ENCODE measurements around the gene VPS13C. TPM values are rescaled to one million over a fixed set of nuclear protein-coding genes. Genes with fewer than 3 reads are reported as not detected.

The VPS13C gene
- polyA plus RNA-seq, 2 of the 4 experiments (the other 2 are of a cell fraction) = 13.2 to 26.5 TPM

DNA sequence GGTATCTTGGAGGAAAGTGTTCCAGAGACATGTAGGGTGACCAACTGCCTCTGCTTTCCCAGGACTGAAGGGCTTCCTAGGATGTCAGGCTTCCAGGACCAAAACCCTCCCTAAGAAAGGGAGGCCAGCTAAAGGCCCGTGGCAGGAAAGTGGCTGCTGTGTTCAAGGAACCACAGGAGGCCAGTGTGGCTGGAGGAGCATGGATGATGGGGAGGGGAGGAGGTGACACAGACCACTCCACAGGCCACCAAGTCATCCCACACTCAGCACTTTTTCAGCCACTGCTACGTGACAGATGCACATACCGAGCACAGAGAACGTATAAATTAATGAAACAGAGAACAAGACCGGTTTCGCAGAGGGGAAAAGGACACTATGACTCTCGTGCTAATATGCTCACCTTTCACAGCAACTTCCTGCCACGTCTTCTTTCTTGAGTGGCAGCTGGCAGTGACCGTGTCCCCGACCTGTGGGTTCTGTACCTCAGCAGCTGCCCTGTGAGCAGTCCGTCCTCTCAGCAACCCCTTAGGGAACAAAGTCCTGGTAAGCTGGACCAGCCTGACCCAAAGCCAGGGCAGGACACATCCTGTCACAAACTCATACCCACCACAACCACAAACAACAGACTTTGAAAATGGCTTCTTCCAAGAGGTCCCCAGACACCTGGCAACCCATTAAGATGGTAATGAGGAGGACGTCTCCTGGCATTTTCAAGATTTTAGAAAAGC is 244.7 kb downstream of the VPS13C start:
- FAIRE-seq = no peak

DNA sequence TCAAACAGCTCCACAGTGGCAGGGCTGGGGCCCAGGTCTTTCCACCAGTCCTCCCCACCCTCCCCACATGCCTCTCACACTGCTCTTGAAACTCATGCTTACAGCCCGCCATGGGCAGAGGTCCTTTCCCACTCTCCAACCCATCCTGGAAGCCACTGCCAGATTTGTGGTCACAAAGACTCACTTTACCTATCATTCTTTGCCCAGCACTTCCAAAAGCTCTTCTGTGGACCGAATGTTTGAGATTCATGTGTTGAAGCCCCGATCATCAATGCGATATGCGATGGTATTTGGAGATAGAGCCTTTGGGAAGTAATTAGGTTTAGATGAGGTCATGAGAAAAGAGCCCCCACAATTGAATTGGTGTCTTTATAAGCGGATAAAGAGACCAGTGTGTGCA is 247.8 kb downstream of the VPS13C start:
- H3K4me3 ChIP-seq = no peak overlapping the region
- H3K27ac ChIP-seq = no peak overlapping the region
- H3K4me2 ChIP-seq = no peak overlapping the region
- no peaks in the 10 kb centered on the region for H3K4me1 ChIP-seq
- FAIRE-seq (no peak), ATAC-seq (no peak), DNase-seq (ENCODE audit: low read depth in 1 of 2, low spot score in 1 of 2) (no peak)
- H3K9me3 ChIP-seq = no peaks in the 10 kb centered on the region
- CTCF ChIA-PET = interaction anchor here (1.5 to 2.0 kb wide), 3 partner anchors 16 to 23 kb away, joined by 5 to 9 read pairs (median 7); no protein-coding TSS in a partner anchor
- TF ChIP-seq HOXB5 (CRISPR knock-in tag; IDR thresholded peaks at IDR 0.05) (no peak), HOXB13 (CRISPR knock-in tag; IDR thresholded peaks at IDR 0.05; ENCODE audit: low read depth) (no peak), CHD2 (IDR thresholded peaks at IDR 0.05; ENCODE audit: low read length, partially characterized antibody) (no peak), FOSB (CRISPR knock-in tag; IDR thresholded peaks at IDR 0.05) (no peak), HEYL (CRISPR knock-in tag; IDR thresholded peaks at IDR 0.05) (no peak), ESRRA (IDR thresholded peaks at IDR 0.05; ENCODE audit: borderline replicate concordance, low read length) (no peak), RNF2 (IDR thresholded peaks at IDR 0.05; ENCODE audit: borderline replicate concordance, low read depth) (no peak), FOSL2 (IDR thresholded peaks at IDR 0.05) (no peak), FOSL2 (CRISPR knock-in tag; IDR thresholded peaks at IDR 0.05) (no peak), ZNF302 (CRISPR knock-in tag; IDR thresholded peaks at IDR 0.05) (no peak), KDM5A (IDR thresholded peaks at IDR 0.05) (no peak), KDM1A (IDR thresholded peaks at IDR 0.05; ENCODE audit: low read depth) (no peak), CBX8 (IDR thresholded peaks at IDR 0.05) (no peak), RAD21 (conservative IDR thresholded peaks at IDR 0.05 in 1 of 2, IDR thresholded peaks at IDR 0.05 in 1 of 2) (no peak)
- TF ChIP-seq, protein P1, sequence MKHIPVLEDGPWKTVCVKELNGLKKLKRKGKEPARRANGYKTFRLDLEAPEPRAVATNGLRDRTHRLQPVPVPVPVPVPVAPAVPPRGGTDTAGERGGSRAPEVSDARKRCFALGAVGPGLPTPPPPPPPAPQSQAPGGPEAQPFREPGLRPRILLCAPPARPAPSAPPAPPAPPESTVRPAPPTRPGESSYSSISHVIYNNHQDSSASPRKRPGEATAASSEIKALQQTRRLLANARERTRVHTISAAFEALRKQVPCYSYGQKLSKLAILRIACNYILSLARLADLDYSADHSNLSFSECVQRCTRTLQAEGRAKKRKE (CRISPR knock-in tag; IDR thresholded peaks at IDR 0.05; ENCODE audit: low read depth) = no peak
- TF ChIP-seq, protein P2, sequence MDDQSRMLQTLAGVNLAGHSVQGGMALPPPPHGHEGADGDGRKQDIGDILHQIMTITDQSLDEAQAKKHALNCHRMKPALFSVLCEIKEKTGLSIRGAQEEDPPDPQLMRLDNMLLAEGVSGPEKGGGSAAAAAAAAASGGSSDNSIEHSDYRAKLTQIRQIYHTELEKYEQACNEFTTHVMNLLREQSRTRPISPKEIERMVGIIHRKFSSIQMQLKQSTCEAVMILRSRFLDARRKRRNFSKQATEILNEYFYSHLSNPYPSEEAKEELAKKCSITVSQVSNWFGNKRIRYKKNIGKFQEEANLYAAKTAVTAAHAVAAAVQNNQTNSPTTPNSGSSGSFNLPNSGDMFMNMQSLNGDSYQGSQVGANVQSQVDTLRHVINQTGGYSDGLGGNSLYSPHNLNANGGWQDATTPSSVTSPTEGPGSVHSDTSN (IDR thresholded peaks at IDR 0.05) = no peak
- TF ChIP-seq, protein P3, sequence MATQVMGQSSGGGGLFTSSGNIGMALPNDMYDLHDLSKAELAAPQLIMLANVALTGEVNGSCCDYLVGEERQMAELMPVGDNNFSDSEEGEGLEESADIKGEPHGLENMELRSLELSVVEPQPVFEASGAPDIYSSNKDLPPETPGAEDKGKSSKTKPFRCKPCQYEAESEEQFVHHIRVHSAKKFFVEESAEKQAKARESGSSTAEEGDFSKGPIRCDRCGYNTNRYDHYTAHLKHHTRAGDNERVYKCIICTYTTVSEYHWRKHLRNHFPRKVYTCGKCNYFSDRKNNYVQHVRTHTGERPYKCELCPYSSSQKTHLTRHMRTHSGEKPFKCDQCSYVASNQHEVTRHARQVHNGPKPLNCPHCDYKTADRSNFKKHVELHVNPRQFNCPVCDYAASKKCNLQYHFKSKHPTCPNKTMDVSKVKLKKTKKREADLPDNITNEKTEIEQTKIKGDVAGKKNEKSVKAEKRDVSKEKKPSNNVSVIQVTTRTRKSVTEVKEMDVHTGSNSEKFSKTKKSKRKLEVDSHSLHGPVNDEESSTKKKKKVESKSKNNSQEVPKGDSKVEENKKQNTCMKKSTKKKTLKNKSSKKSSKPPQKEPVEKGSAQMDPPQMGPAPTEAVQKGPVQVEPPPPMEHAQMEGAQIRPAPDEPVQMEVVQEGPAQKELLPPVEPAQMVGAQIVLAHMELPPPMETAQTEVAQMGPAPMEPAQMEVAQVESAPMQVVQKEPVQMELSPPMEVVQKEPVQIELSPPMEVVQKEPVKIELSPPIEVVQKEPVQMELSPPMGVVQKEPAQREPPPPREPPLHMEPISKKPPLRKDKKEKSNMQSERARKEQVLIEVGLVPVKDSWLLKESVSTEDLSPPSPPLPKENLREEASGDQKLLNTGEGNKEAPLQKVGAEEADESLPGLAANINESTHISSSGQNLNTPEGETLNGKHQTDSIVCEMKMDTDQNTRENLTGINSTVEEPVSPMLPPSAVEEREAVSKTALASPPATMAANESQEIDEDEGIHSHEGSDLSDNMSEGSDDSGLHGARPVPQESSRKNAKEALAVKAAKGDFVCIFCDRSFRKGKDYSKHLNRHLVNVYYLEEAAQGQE (IDR thresholded peaks at IDR 0.05) = no peak
- 31% methylated on average over 6 of the region's 6 CpGs for WGBS (ENCODE audit: missing lambda C conversion rate)
- POLR2A ChIA-PET = no interaction called here

More for the DNA sequence above, 244.7 kb downstream of the VPS13C start:
- Histone ChIP-seq H3K27ac (no peak overlapping the region), H3K4me3 (no peak overlapping the region), H3K4me1 (no peaks in the 10 kb centered on the region), H3K9me3 (no peaks in the 10 kb centered on the region), H3K4me2 (no peak overlapping the region)
- TF ChIP-seq SMC3 (IDR thresholded peaks at IDR 0.05) (no peak), HOXB5 (CRISPR knock-in tag; IDR thresholded peaks at IDR 0.05) (no peak), ZC3H11A (IDR thresholded peaks at IDR 0.05) (no peak), CEBPB (IDR thresholded peaks at IDR 0.05) (no peak), MAFK (IDR thresholded peaks at IDR 0.05; ENCODE audit: partially characterized antibody) (no peak), RARB (CRISPR knock-in tag; IDR thresholded peaks at IDR 0.05) (no peak), ESRRA (IDR thresholded peaks at IDR 0.05; ENCODE audit: borderline replicate concordance, low read length) (no peak), HOXA7 (CRISPR knock-in tag; IDR thresholded peaks at IDR 0.05) (no peak), MAZ (IDR thresholded peaks at IDR 0.05; ENCODE audit: borderline replicate concordance, low read depth, low read length) (no peak), JUN (IDR thresholded peaks at IDR 0.05) (no peak), SREBF2 (IDR thresholded peaks at IDR 0.05) (no peak), FOSL2 (IDR thresholded peaks at IDR 0.05) (no peak), FOSL2 (CRISPR knock-in tag; IDR thresholded peaks at IDR 0.05) (no peak), POLR2AphosphoS2 (conservative IDR thresholded peaks at IDR 0.05; ENCODE audit: low read length) (no peak)
- TF ChIP-seq, protein P2 (IDR thresholded peaks at IDR 0.05) = no peak
- TF ChIP-seq, protein P3 (IDR thresholded peaks at IDR 0.05) = no peak
- ATAC-seq (no peak), DNase-seq (ENCODE audit: low read depth in 1 of 2, low spot score in 1 of 2) (no peak)
- ChIA-PET POLR2A (no interaction called here), CTCF (interaction anchor here (1.1 to 4.5 kb wide), 3 partner anchors 9 to 19 kb away, joined by 3 to 33 read pairs (median 6); no protein-coding TSS in a partner anchor)
- WGBS (ENCODE audit: missing lambda C conversion rate) = 28% methylated on average over 12 of the region's 12 CpGs

Measured in A549 (cell line).